CD14-positive monocyte (primary cell): Measurements from ENCODE around the gene CDK5. TPM values are rescaled to one million over a fixed set of nuclear protein-coding genes. Genes with fewer than 3 reads are reported as not detected.

Experiments
- DNase-seq, 3 donors: peaks; one replicate each; pipeline ENCODE4 v3.0.0-alpha.2; 2011 to 2022
- H2AFZ ChIP-seq: 2 replicates; pipeline ENCODE4 v1.6.0; 2012; ENCODE audit warnings: mild to moderate bottlenecking, low read depth, low read length, inconsistent platforms; ENCODE audit not compliant: insufficient read depth, poor library complexity, severe bottlenecking
- H3K27ac ChIP-seq, 2 donors: 1 replicate in 1 of 2; 2 replicates in 1 of 2; pipeline ENCODE4 v1.5.1; 2012 to 2013; ENCODE audit warnings: low read length in 2 of 2, control low read depth in 1 of 2, inconsistent platforms in 1 of 2, low read depth in 1 of 2, mild to moderate bottlenecking in 1 of 2
- H3K27me3 ChIP-seq, 2 donors: one replicate each; pipeline versions ENCODE4 v1.6.0 to v1.6.1; 2011 to 2013; ENCODE audit warnings: low read length in 2 of 2; ENCODE audit not compliant: control insufficient read depth in 2 of 2, insufficient read depth in 2 of 2
- H3K36me3 ChIP-seq, 2 donors: replicated peaks in 1 of 2; 1 replicate in 1 of 2; 2 replicates in 1 of 2; pipeline versions ENCODE4 v1.5.1 to v1.6.1; 2012 to 2013; ENCODE audit warnings: low read length in 2 of 2, control low read depth in 1 of 2, inconsistent platforms in 1 of 2, mild to moderate bottlenecking in 1 of 2; ENCODE audit not compliant: insufficient read depth in 2 of 2, control insufficient read depth in 1 of 2
- H3K4me1 ChIP-seq, 2 donors: 1 replicate in 1 of 2; 2 replicates in 1 of 2; pipeline versions ENCODE4 v1.5.1 to v1.6.1; 2012 to 2013; ENCODE audit warnings: low read length in 2 of 2, control low read depth in 1 of 2, inconsistent platforms in 1 of 2, mild to moderate bottlenecking in 1 of 2, moderate library complexity in 1 of 2; ENCODE audit not compliant: insufficient read depth in 2 of 2, control insufficient read depth in 1 of 2
- H3K4me2 ChIP-seq: replicated peaks from 2 replicates; pipeline ENCODE3; 2012; ENCODE audit warnings: low read length, moderate library complexity, mild to moderate bottlenecking; ENCODE audit not compliant: poor library complexity, severe bottlenecking; ENCODE audit errors: extremely low read depth
- H3K4me3 ChIP-seq, 3 experiments: fragments of 200-600 bp in 1 of 3; sonication (generic) in 1 of 3; replicated peaks in 1 of 3; 1 replicate in 2 of 3; 2 replicates in 1 of 3; pipeline ENCODE4 v1.5.1; 2011 to 2013; ENCODE audit warnings: low read length in 3 of 3, mild to moderate bottlenecking in 3 of 3, control low read depth in 2 of 3, low read depth in 2 of 3, inconsistent platforms in 1 of 3, moderate library complexity in 1 of 3
- H3K79me2 ChIP-seq: 2 replicates; pipeline ENCODE4 v1.6.0; 2012; ENCODE audit warnings: mild to moderate bottlenecking, control low read depth, inconsistent platforms, low read length, moderate library complexity; ENCODE audit not compliant: insufficient read depth
- H3K9ac ChIP-seq: 2 replicates; pipeline ENCODE4 v1.6.0; 2017; ENCODE audit warnings: low read length, mild to moderate bottlenecking; ENCODE audit not compliant: insufficient read depth, poor library complexity, severe bottlenecking
- H3K9me3 ChIP-seq, 2 donors: replicated peaks in 1 of 2; 1 replicate in 1 of 2; 2 replicates in 1 of 2; pipeline versions ENCODE4 v1.5.1 to v1.6.1; 2012 to 2013; ENCODE audit warnings: low read length in 2 of 2, control low read depth in 1 of 2; ENCODE audit not compliant: control insufficient read depth in 1 of 2, insufficient read depth in 1 of 2
- H4K20me1 ChIP-seq: 2 replicates; pipeline ENCODE4 v1.6.0; 2012; ENCODE audit warnings: mild to moderate bottlenecking, low read length, control low read depth, moderate library complexity; ENCODE audit not compliant: insufficient read depth
- H3K27ac Mint-ChIP-seq, 7 donors: one replicate each; pipeline ENCODE4 v1.8.0; 2020; ENCODE audit warnings: mild to moderate bottlenecking in 7 of 7, mixed read lengths in 7 of 7, moderate library complexity in 6 of 7, inconsistent platforms in 2 of 7
- H3K27me3 Mint-ChIP-seq, 3 donors: one replicate each; pipeline ENCODE4 v1.8.0; 2021 to 2022; ENCODE audit warnings: low read depth in 3 of 3, mild to moderate bottlenecking in 3 of 3, mixed read lengths in 3 of 3, moderate library complexity in 3 of 3, inconsistent platforms in 1 of 3
- H3K36me3 Mint-ChIP-seq, 2 donors: one replicate each; pipeline ENCODE4 v1.8.0; 2020; ENCODE audit warnings: mixed read lengths in 2 of 2, inconsistent platforms in 1 of 2, mild to moderate bottlenecking in 1 of 2
- H3K4me1 Mint-ChIP-seq: one replicate; pipeline ENCODE4 v1.8.0; 2020; ENCODE audit warnings: mild to moderate bottlenecking, mixed read lengths
- H3K4me3 Mint-ChIP-seq, 2 donors: one replicate each; pipeline ENCODE4 v1.8.0; 2020; ENCODE audit warnings: mild to moderate bottlenecking in 2 of 2, mixed read lengths in 2 of 2, moderate library complexity in 1 of 2
- H3K9me3 Mint-ChIP-seq, 7 donors: one replicate each; pipeline ENCODE4 v1.8.0; 2020 to 2022; ENCODE audit warnings: mixed read lengths in 7 of 7, mild to moderate bottlenecking in 6 of 7, moderate library complexity in 6 of 7, inconsistent platforms in 2 of 7
- WGBS: methylation state at CpG from one replicate; pipeline ENCODE4 v1.1.5; 2013; ENCODE audit warnings: missing lambda C conversion rate; ENCODE audit not compliant: insufficient coverage; 5-methylcytosine and 5-hydroxymethylcytosine counted together
- intact Hi-C, 2 donors: fragments of 100-400 bp; cut with micrococcal nuclease; formaldehyde crosslinking; loops; one replicate each; pipeline versions ENCODE4 v1.15.0 to v1.15.1; 2023
- polyA plus RNA-seq, 3 donors: library from polyadenylated mRNA; depleted of rRNA in 1 of 3; unstranded in 2 of 3; stranded (reverse) in 1 of 3; fragments of 300-500 nt in 2 of 3; fragments of >200 nt in 1 of 3; fragmentation: Illumina TruSeq in 2 of 3; gene quantifications; 1 replicate in 2 of 3; 2 replicates in 1 of 3; pipeline ENCODE4 v1.2.3, GENCODE V29; 2012 to 2021
- TF ChIP-seq, protein P1 (sequence below): fragments of 200-600 bp; IDR thresholded peaks from one replicate; pipeline ENCODE4 v1.8.0; 2022; ENCODE audit warnings: antibody characterized with exemption, mild to moderate bottlenecking

Gene CDK5
- polyA plus RNA-seq, 3 donors = 14.9 to 31.2 (median 24.9) TPM

DNA sequence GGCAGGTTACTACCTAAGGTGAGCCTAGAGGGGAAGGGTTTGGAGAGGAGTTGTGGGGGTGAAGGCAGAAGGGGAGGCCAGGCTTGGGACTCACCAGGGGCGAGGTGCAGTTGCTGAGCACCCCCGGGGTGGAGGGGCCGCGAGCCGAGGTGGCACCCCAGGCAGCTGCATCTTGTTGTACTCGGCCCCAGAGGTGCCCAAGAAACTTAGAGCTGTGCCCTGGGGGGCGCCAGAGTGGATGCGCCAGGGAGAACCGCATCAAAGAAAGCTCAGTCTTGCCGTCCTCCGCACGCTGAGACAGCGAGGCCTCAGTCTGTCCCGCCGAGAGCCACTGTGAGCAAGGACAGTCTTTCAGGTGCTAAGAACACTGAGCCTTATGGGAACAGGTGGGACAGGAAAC is 40.8 kb downstream of the CDK5 start:
- Mint-ChIP-seq H3K4me3 (peak overlapping the region in 1 of 2 donors; percentile 88), H3K27me3 (peaks cover 66 to 93% (median 78%) of the 10 kb centered on the region in 3 donors)

DNA sequence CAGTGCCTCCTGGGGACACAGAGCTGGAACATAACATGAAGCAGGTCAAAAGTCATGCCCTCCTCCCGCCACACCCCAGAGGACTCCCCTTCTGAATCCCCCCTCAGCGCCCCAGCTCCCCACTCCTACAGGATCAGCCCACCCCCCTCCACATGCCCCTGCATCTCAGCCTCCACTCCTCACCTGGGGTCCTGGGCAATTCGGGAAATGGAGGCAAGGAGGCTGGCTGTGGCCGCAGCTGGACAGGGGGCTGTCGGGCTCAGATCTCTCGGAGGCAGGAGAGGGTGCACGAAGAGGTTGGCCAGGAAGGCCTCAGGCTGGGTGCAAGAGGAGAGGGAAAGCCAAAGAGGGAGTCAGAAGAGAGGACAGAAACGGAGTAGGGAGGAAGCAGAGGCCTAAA is 41.2 kb downstream of the CDK5 start:
- no peak overlapping the region for H3K27ac ChIP-seq
- H3K4me3 ChIP-seq = no peak overlapping the region
- peaks cover 0 to 6% of the 10 kb centered on the region in 2 donors for H3K9me3 ChIP-seq
- H3K4me1 Mint-ChIP-seq = peaks cover 46% of the 10 kb centered on the region
- TF ChIP-seq, protein P1, sequence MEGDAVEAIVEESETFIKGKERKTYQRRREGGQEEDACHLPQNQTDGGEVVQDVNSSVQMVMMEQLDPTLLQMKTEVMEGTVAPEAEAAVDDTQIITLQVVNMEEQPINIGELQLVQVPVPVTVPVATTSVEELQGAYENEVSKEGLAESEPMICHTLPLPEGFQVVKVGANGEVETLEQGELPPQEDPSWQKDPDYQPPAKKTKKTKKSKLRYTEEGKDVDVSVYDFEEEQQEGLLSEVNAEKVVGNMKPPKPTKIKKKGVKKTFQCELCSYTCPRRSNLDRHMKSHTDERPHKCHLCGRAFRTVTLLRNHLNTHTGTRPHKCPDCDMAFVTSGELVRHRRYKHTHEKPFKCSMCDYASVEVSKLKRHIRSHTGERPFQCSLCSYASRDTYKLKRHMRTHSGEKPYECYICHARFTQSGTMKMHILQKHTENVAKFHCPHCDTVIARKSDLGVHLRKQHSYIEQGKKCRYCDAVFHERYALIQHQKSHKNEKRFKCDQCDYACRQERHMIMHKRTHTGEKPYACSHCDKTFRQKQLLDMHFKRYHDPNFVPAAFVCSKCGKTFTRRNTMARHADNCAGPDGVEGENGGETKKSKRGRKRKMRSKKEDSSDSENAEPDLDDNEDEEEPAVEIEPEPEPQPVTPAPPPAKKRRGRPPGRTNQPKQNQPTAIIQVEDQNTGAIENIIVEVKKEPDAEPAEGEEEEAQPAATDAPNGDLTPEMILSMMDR = no peak
- peak overlapping the region in 1 of 7 donors; percentile 50 for H3K27ac Mint-ChIP-seq
- no peak overlapping the region for H2AFZ ChIP-seq
- H3K4me3 Mint-ChIP-seq = peak overlapping the region in 1 of 2 donors; percentile 42
- H3K36me3 Mint-ChIP-seq = peaks cover 3 to 6% of the 10 kb centered on the region in 2 donors
- intact Hi-C loops = loop anchor here in 1 of 2 donors (5.0 kb wide), 1 partner anchor 96 kb away; no protein-coding TSS in a partner anchor
- H3K4me2 ChIP-seq = no peak overlapping the region
- no peaks in the 10 kb centered on the region for H4K20me1 ChIP-seq
- H3K27me3 ChIP-seq = peaks cover 25 to 68% of the 10 kb centered on the region in 2 donors
- no peaks in the 10 kb centered on the region for H3K36me3 ChIP-seq
- no peak for DNase-seq
- peaks cover 0 to 22% (median 5%) of the 10 kb centered on the region in 7 donors for H3K9me3 Mint-ChIP-seq
- no peak overlapping the region for H3K9ac ChIP-seq
- H3K79me2 ChIP-seq = no peaks in the 10 kb centered on the region
- 89% methylated on average over 7 of the region's 8 CpGs for WGBS
- H3K27me3 Mint-ChIP-seq = peaks cover 67 to 95% (median 78%) of the 10 kb centered on the region in 3 donors
- H3K4me1 ChIP-seq = peaks cover 31 to 52% of the 10 kb centered on the region in 2 donors

More for the DNA sequence above, 40.8 kb downstream of the CDK5 start:
- Histone ChIP-seq H3K9ac (no peak overlapping the region), H3K27ac (no peak overlapping the region), H3K27me3 (peaks cover 25 to 65% of the 10 kb centered on the region in 2 donors), H2AFZ (no peak overlapping the region), H3K4me3 (no peak overlapping the region), H3K4me2 (no peak overlapping the region), H3K79me2 (no peaks in the 10 kb centered on the region), H3K4me1 (peaks cover 31 to 50% of the 10 kb centered on the region in 2 donors), H3K36me3 (no peaks in the 10 kb centered on the region), H3K9me3 (peaks cover 0 to 6% of the 10 kb centered on the region in 2 donors), H4K20me1 (no peaks in the 10 kb centered on the region)
- 97% methylated on average over 15 of the region's 15 CpGs for whole genome bisulfite sequencing
- Mint-ChIP-seq H3K4me1 (peaks cover 42% of the 10 kb centered on the region), H3K27ac (no peak overlapping the region), H3K9me3 (peaks cover 0 to 21% (median 5%) of the 10 kb centered on the region in 7 donors), H3K36me3 (peaks cover 3 to 5% of the 10 kb centered on the region in 2 donors)
- DNase-seq = no peak
- intact Hi-C loops = loop anchor here in 1 of 2 donors (5.0 kb wide), 1 partner anchor 95 kb away; no protein-coding TSS in a partner anchor
- TF ChIP-seq, protein P1 = no peak
